Right lobe of liver (tissue), 6 donors: ENCODE results near the gene HDAC9. TPM values are rescaled to one million over a fixed set of nuclear protein-coding genes. Genes with fewer than 3 reads are reported as not detected.

Experiments
- ATAC-seq, 4 donors: fragments of 200-7000 bp; cut with Tn5 transposase; one replicate each; pipeline ENCODE4 v1.9.1; 2020; ENCODE audit warnings: mild to moderate bottlenecking in 4 of 4, moderate library complexity in 4 of 4
- DNase-seq, 3 donors: peaks; one replicate each; pipeline ENCODE4 v3.0.0-alpha.2; 2020
- H3K27ac ChIP-seq, 3 donors: fragments of 200-600 bp; one replicate each; pipeline ENCODE4 v1.8.0; 2022
- H3K27me3 ChIP-seq, 2 donors: fragments of 200-600 bp; one replicate each; pipeline ENCODE4 v1.8.0; 2022
- H3K36me3 ChIP-seq, 4 donors: fragments of 200-600 bp; sonication (generic) in 1 of 4; one replicate each; pipeline versions ENCODE4 v1.5.1 to v1.8.0; 2017 to 2022; ENCODE audit warnings: control low read depth in 1 of 4
- H3K4me1 ChIP-seq, 4 donors: fragments of 200-600 bp; sonication (generic) in 1 of 4; one replicate each; pipeline versions ENCODE4 v1.5.1 to v1.8.0; 2017 to 2022; ENCODE audit warnings: control low read depth in 1 of 4
- H3K4me3 ChIP-seq, 3 donors: fragments of 200-600 bp; one replicate each; pipeline ENCODE4 v1.8.0; 2022
- H3K9me3 ChIP-seq, 4 donors: fragments of 200-600 bp; sonication (generic) in 1 of 4; one replicate each; pipeline versions ENCODE4 v1.5.1 to v1.8.0; 2017 to 2022; ENCODE audit warnings: control low read depth in 1 of 4
- POLR2A ChIP-seq: fragments of 450-650 bp; IDR thresholded peaks from one replicate; pipeline ENCODE4 v1.6.1; 2017; ENCODE audit warnings: antibody characterized with exemption, mild to moderate bottlenecking
- WGBS: methylation state at CpG from one replicate; pipeline ENCODE4 v1.1.6; 2018; ENCODE audit warnings: low coverage, low lambda C conversion rate; ENCODE audit not compliant: insufficient coverage; ENCODE audit errors: missing lambda C conversion rate; 5-methylcytosine and 5-hydroxymethylcytosine counted together
- intact Hi-C, 2 donors: fragments of 100-400 bp; cut with DNase I; formaldehyde crosslinking; loops; one replicate each; pipeline versions ENCODE4 v1.11.2 to v1.14.1; 2022
- total RNA-seq, 6 experiments: library from RNA; depleted of rRNA in 2 of 6; stranded (reverse); fragments of >200 nt in 2 of 6; fragmentation: NEBNext Ultra II Directional in 3 of 6; extraction: Animal tissue kit (Norgen Biotek cat#: 25700) in 3 of 6; gene quantifications; one replicate each; pipeline versions ENCODE4 v1.1.0 to v1.2.4, GENCODE V29; 2016 to 2023
- TF ChIP-seq, protein P1 (sequence below), 4 donors: fragments of 200-600 bp in 3 of 4; fragments of 450-650 bp in 1 of 4; IDR thresholded peaks; one replicate each; pipeline versions ENCODE4 v1.5.1 to v1.8.0; 2016 to 2022; ENCODE audit warnings: antibody characterized with exemption in 4 of 4, mild to moderate bottlenecking in 2 of 4
- donor health status: DM: no; HTN: yes; CAD: no.
- donor health status: DM: no; HTN: no; CAD: no.
- donor health status: DM: no; HTN: no; CAD: no.
- donor health status: DM: no; HTN: yes; CAD: no.
- donor health status: DM: no; HTN: yes; CAD: no.

HDAC9 gene
- total RNA-seq, 6 experiments from 2014 or later, result 1.0 to 4.1 (median 2.5) TPM

DNA sequence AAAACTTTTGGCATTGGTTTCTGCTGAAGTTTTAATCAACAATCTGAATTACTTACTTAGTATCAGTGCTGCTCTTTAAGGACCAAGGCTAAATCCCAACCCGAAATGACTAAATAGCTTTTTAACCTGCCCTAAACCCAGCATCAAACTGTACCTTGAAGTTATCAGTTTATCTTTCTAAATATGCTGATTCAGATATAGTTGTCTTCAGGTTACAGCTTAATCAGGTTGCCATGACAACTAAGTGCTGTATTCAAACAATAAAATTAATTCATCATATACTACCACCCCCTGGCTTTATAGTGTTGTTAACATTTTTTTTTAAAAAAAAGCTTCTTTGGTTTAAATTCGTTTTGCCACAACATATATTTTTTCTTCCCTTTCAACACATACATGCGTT is 382.3 kb downstream of the HDAC9 start:
- no peak for ATAC-seq
- WGBS, result 33% methylated on average over 3 of the region's 3 CpGs
- intact Hi-C loops, result no loop called here
- no peak overlapping the region for H3K27ac ChIP-seq
- no peak for DNase-seq
- no peaks in the 10 kb centered on the region for H3K27me3 ChIP-seq
- no peak overlapping the region for H3K4me3 ChIP-seq
- H3K9me3 ChIP-seq, result no peaks in the 10 kb centered on the region
- no peaks in the 10 kb centered on the region for H3K4me1 ChIP-seq
- H3K36me3 ChIP-seq, result no peaks in the 10 kb centered on the region
- TF ChIP-seq POLR2A, result no peak
- TF ChIP-seq, protein P1, sequence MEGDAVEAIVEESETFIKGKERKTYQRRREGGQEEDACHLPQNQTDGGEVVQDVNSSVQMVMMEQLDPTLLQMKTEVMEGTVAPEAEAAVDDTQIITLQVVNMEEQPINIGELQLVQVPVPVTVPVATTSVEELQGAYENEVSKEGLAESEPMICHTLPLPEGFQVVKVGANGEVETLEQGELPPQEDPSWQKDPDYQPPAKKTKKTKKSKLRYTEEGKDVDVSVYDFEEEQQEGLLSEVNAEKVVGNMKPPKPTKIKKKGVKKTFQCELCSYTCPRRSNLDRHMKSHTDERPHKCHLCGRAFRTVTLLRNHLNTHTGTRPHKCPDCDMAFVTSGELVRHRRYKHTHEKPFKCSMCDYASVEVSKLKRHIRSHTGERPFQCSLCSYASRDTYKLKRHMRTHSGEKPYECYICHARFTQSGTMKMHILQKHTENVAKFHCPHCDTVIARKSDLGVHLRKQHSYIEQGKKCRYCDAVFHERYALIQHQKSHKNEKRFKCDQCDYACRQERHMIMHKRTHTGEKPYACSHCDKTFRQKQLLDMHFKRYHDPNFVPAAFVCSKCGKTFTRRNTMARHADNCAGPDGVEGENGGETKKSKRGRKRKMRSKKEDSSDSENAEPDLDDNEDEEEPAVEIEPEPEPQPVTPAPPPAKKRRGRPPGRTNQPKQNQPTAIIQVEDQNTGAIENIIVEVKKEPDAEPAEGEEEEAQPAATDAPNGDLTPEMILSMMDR (IDR thresholded peaks at IDR 0.05), result no peak

DNA sequence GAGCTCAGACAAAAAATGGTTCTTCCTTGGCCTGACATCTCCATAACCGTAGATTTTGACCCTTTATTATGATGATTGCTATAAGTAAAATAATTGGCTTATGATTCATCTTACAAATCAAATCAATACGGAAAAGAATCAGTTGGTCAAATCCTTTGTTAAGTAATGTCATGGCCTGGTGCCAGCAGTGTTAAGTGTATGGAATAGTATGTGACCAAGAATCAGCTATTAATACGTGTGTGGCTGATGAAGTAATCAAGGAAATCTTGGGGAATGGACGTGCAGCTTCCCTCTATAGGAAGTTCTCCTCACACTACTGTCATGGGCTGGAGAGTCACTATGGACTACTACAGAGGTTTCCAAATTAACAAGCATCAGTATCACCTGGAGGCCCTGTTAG is 391.3 kb downstream of the HDAC9 start:
- 58% methylated on average over 4 of the region's 4 CpGs for WGBS
- no peak for DNase-seq
- no peak for TF ChIP-seq POLR2A
- TF ChIP-seq, protein P1 (IDR thresholded peaks at IDR 0.05), result no peak
- H3K4me3 ChIP-seq, result no peak overlapping the region
- H3K27me3 ChIP-seq, result no peaks in the 10 kb centered on the region
- H3K4me1 ChIP-seq, result no peaks in the 10 kb centered on the region
- H3K27ac ChIP-seq, result no peak overlapping the region
- no peaks in the 10 kb centered on the region for H3K36me3 ChIP-seq
- H3K9me3 ChIP-seq, result no peaks in the 10 kb centered on the region
- intact Hi-C loops, result no loop called here
- no peak for ATAC-seq

DNA sequence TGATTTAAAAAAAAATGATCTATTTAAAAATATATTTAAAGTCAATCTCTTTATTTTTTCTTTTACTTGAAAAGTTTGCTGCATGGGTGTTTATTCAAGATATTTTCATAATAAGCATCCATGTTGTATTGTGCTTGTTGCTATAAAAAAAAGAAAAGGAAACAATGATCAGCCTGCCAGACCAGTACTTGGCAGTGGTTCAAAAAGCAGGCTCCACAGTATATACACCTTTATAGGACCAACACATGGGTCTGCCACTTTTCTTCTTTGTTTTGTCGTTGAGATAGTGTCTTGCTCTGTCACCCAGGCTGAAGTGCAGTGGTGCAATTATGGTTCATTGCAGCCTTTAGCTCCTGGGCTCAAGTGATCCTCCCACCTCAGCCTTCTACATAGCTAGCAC is 393.9 kb downstream of the HDAC9 start:
- 30% methylated on average over 1 of the region's 1 CpG for WGBS
- H3K36me3 ChIP-seq, result no peaks in the 10 kb centered on the region
- H3K27ac ChIP-seq, result no peak overlapping the region
- no peaks in the 10 kb centered on the region for H3K27me3 ChIP-seq
- H3K9me3 ChIP-seq, result no peaks in the 10 kb centered on the region
- no peaks in the 10 kb centered on the region for H3K4me1 ChIP-seq
- no peak for ATAC-seq
- intact Hi-C loops, result no loop called here
- TF ChIP-seq POLR2A, result no peak
- TF ChIP-seq, protein P1 (IDR thresholded peaks at IDR 0.05), result no peak
- no peak for DNase-seq
- no peak overlapping the region for H3K4me3 ChIP-seq

DNA sequence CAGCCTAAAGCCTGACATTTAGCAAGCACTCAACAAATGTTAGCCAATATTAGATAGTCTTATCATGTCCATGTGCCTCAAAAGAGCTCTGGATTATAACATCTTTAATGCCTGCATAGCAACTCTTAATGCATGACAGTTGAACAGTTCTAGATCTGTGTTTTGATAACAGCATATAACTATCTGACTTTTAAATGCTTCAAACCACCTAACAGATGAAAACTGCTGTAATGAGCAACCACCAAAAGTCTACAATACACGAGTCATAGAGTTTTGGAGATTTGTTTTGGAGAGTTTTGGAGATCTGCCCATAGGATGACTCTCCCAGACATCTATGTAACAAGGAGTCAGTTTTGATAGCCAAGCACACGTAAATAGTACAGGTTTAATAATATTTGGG is 394.6 kb downstream of the HDAC9 start:
- no peaks in the 10 kb centered on the region for H3K4me1 ChIP-seq
- intact Hi-C loops, result no loop called here
- H3K36me3 ChIP-seq, result no peaks in the 10 kb centered on the region
- ATAC-seq, result no peak
- no peak overlapping the region for H3K27ac ChIP-seq
- WGBS, result 20% methylated on average over 2 of the region's 2 CpGs
- no peak for DNase-seq
- no peak for TF ChIP-seq POLR2A
- TF ChIP-seq, protein P1 (IDR thresholded peaks at IDR 0.05), result no peak
- H3K9me3 ChIP-seq, result no peaks in the 10 kb centered on the region
- no peak overlapping the region for H3K4me3 ChIP-seq
- no peaks in the 10 kb centered on the region for H3K27me3 ChIP-seq
